WTC11 (cell line): ENCODE results near the gene MID1IP1. TPM values are rescaled to one million over a fixed set of nuclear protein-coding genes. Genes with fewer than 3 reads are reported as not detected.

Experiments used
- ATAC-seq: fragments of 200-7000 bp; cut with Tn5 transposase; 2 replicates; pipeline ENCODE4 v1.10.0; 2021; ENCODE audit warnings: mild to moderate bottlenecking, moderate library complexity
- CTCF ChIA-PET: fragments of 300-600 bp; sonication (Branson Sonifier 250); formaldehyde crosslinking; loops from one replicate; lab custom pipeline; 2021; ENCODE audit warnings: antibody characterized with exemption; lab: Charles Lee
- POLR2A ChIA-PET: fragments of 350-600 bp; sonication (Branson Sonifier 250); formaldehyde crosslinking; loops from one replicate; lab custom pipeline; 2021; ENCODE audit warnings: antibody characterized with exemption; lab: Charles Lee
- DNase-seq: peaks from one replicate; pipeline ENCODE4 v3.0.0; 2021; ENCODE audit warnings: low spot score
- H3K27ac Mint-ChIP-seq: 2 replicates; pipeline ENCODE4 v1.8.0; 2021; ENCODE audit warnings: mixed read lengths
- H3K27me3 Mint-ChIP-seq: 2 replicates; pipeline ENCODE4 v1.8.0; 2021; ENCODE audit warnings: low read depth, mild to moderate bottlenecking, moderate library complexity, mixed read lengths
- H3K36me3 Mint-ChIP-seq: 2 replicates; pipeline ENCODE4 v1.8.0; 2021; ENCODE audit warnings: mixed read lengths
- H3K4me1 Mint-ChIP-seq: 2 replicates; pipeline ENCODE4 v1.8.0; 2022; ENCODE audit warnings: mixed read lengths
- H3K4me3 Mint-ChIP-seq: 2 replicates; pipeline ENCODE4 v1.8.0; 2021; ENCODE audit warnings: mild to moderate bottlenecking, moderate library complexity, mixed read lengths
- H3K9me3 Mint-ChIP-seq: 2 replicates; pipeline ENCODE4 v1.8.0; 2021; ENCODE audit warnings: mixed read lengths
- CDX4 ChIP-seq: fragments of 250-450 bp; sonication (Bioruptor Pico); IDR thresholded peaks from 2 replicates; pipeline ENCODE4 v1.9.0; 2021; ENCODE audit warnings: moderate library complexity, mild to moderate bottlenecking, inconsistent platforms, borderline replicate concordance
- CTCF ChIP-seq: fragments of 200-600 bp; IDR thresholded peaks from 2 replicates; pipeline ENCODE4 v1.8.0; 2022; ENCODE audit warnings: antibody characterized with exemption
- ELF4 ChIP-seq: sonication (generic); formaldehyde crosslinking; IDR thresholded peaks from 2 replicates; pipeline ENCODE4 v1.8.1; 2022; ENCODE audit warnings: low read depth, mild to moderate bottlenecking, moderate library complexity, missing genetic modification reagents
- FOXJ3 ChIP-seq: sonication (generic); formaldehyde crosslinking; IDR thresholded peaks from 2 replicates; pipeline ENCODE4 v1.9.0; 2021; ENCODE audit warnings: missing genetic modification reagents, mild to moderate bottlenecking, borderline replicate concordance
- GABPB1 ChIP-seq: sonication (generic); formaldehyde crosslinking; IDR thresholded peaks from 2 replicates; pipeline ENCODE4 v1.8.1; 2023; ENCODE audit warnings: mild to moderate bottlenecking, missing genetic modification reagents
- GRHL2 ChIP-seq: fragments of 250-450 bp; sonication (Bioruptor Pico); IDR thresholded peaks from 2 replicates; pipeline ENCODE4 v1.8.0; 2022; ENCODE audit warnings: mild to moderate bottlenecking, moderate library complexity; ENCODE audit not compliant: insufficient replicate concordance, severe bottlenecking
- MAX ChIP-seq: sonication (generic); formaldehyde crosslinking; IDR thresholded peaks from 2 replicates; pipeline ENCODE4 v1.8.0; 2022; ENCODE audit warnings: mild to moderate bottlenecking, missing genetic modification reagents
- PRDM15 ChIP-seq: sonication (generic); formaldehyde crosslinking; IDR thresholded peaks from 2 replicates; pipeline ENCODE4 v1.8.0; 2022; ENCODE audit warnings: missing genetic modification reagents
- SMAD3 ChIP-seq: sonication (generic); formaldehyde crosslinking; IDR thresholded peaks from 2 replicates; pipeline ENCODE4 v1.8.0; 2022; ENCODE audit warnings: missing genetic modification reagents, mild to moderate bottlenecking, borderline replicate concordance
- STAT6 ChIP-seq: sonication (generic); formaldehyde crosslinking; conservative IDR thresholded peaks from 2 replicates; pipeline ENCODE4 v1.8.1; 2023; ENCODE audit warnings: mild to moderate bottlenecking, low read depth, missing genetic modification reagents, moderate library complexity
- USF1 ChIP-seq: sonication (generic); formaldehyde crosslinking; IDR thresholded peaks from 2 replicates; pipeline ENCODE4 v1.8.0; 2022; ENCODE audit warnings: mild to moderate bottlenecking, missing genetic modification reagents
- ZNF232 ChIP-seq: sonication (generic); formaldehyde crosslinking; IDR thresholded peaks from 2 replicates; pipeline ENCODE4 v1.8.0; 2022; ENCODE audit warnings: mild to moderate bottlenecking, missing genetic modification reagents
- total RNA-seq: library from RNA; stranded (reverse); gene quantifications from 3 replicates; pipeline ENCODE4 v1.2.3, GENCODE V29; 2021

Gene MID1IP1
- total RNA-seq, 1 experiment from 2014 or later, result 118 TPM

- TF ChIP-seq GRHL2 (no peak), MAX (CRISPR knock-in tag) (no peak), ZNF232 (CRISPR knock-in tag) (no peak), GABPB1 (CRISPR knock-in tag) (no peak), CDX4 (no peak), PRDM15 (CRISPR knock-in tag) (no peak), CTCF (no peak)
- CTCF ChIA-PET, result no interaction called here
- Mint-ChIP-seq H3K4me3 (no peak overlapping the region), H3K27me3 (no peaks in the 10 kb centered on the region), H3K27ac (no peak overlapping the region), H3K4me1 (peaks cover 19% of the 10 kb centered on the region), H3K36me3 (no peaks in the 10 kb centered on the region), H3K9me3 (peaks cover 4% of the 10 kb centered on the region)
- DNase-seq (no peak), ATAC-seq (no peak)
- POLR2A ChIA-PET, result no interaction called here
These were observed 47.6 kb downstream of the MID1IP1 start for GRCh38 chrX:38848671-38849455.

- no peak overlapping the region for H3K27ac Mint-ChIP-seq
- no peaks in the 10 kb centered on the region for H3K27me3 Mint-ChIP-seq
- peaks cover 9% of the 10 kb centered on the region for H3K4me1 Mint-ChIP-seq
- ChIA-PET CTCF (no interaction called here), POLR2A (no interaction called here)
- no peaks in the 10 kb centered on the region for H3K36me3 Mint-ChIP-seq
- H3K9me3 Mint-ChIP-seq, result peaks cover 4% of the 10 kb centered on the region
- ATAC-seq (no peak), DNase-seq (no peak)
- no peak overlapping the region for H3K4me3 Mint-ChIP-seq
- TF ChIP-seq USF1 (CRISPR knock-in tag), result no peak
- no peak for TF ChIP-seq SMAD3 (CRISPR knock-in tag)
- TF ChIP-seq FOXJ3 (CRISPR knock-in tag), result no peak
These were observed 49.7 kb downstream of the MID1IP1 start for GRCh38 chrX:38850807-38851544.

GRCh38 chrX:38854305-38854704 lies 53.0 kb downstream of the MID1IP1 start:
- peaks cover 14% of the 10 kb centered on the region; the same call in 1 of the 2 replicates for H3K4me1 Mint-ChIP-seq
- TF ChIP-seq STAT6 (CRISPR knock-in tag) (no peak), ELF4 (CRISPR knock-in tag) (no peak)
- TF ChIP-seq, all 79 proteins: peak for 0
- no peak overlapping the region for H3K4me3 Mint-ChIP-seq
- POLR2A ChIA-PET, result no interaction called here
- H3K36me3 Mint-ChIP-seq, result no peaks in the 10 kb centered on the region
- DNase-seq (no peak), ATAC-seq (no peak)
- no peak overlapping the region for H3K27ac Mint-ChIP-seq
- CTCF ChIA-PET, result no interaction called here
- no peaks in the 10 kb centered on the region for H3K27me3 Mint-ChIP-seq
- H3K9me3 Mint-ChIP-seq, result peaks cover 4% of the 10 kb centered on the region
